H1 (cell line): ENCODE results near the gene SAT1. TPM values are rescaled to one million over a fixed set of nuclear protein-coding genes. Genes with fewer than 3 reads are reported as not detected.

Source experiments
- CTCF ChIA-PET: fragments of 300-600 bp; sonication (Branson Sonifier 250); formaldehyde crosslinking; loops from one replicate; lab custom pipeline; 2021; ENCODE audit not compliant: partially characterized antibody; lab: Charles Lee
- POLR2A ChIA-PET: fragments of 300-600 bp; sonication (Branson Sonifier 250); formaldehyde crosslinking; loops from one replicate; lab custom pipeline; 2021; ENCODE audit warnings: inconsistent platforms; ENCODE audit not compliant: partially characterized antibody; lab: Charles Lee
- DNase-seq, 2 experiments: peaks; one replicate each; pipeline versions ENCODE4 v3.0.0 to v3.0.0-alpha.2; 2010 to 2022; ENCODE audit warnings: low spot score in 2 of 2, low read depth in 1 of 2, mixed read lengths in 1 of 2
- FAIRE-seq: peaks from 2 replicates; lab custom pipeline; 2011; peaks lifted over from hg19 to GRCh38; lab: Jason Lieb, UNC
- H2AFZ ChIP-seq: 2 replicates; pipeline ENCODE4 v1.8.1; 2012; ENCODE audit warnings: low read length, inconsistent platforms
- H2AK5ac ChIP-seq: 2 replicates; pipeline ENCODE4 v1.6.1; 2013; ENCODE audit warnings: low read depth, low read length
- H2BK120ac ChIP-seq: replicated peaks from 2 replicates; pipeline ENCODE3; 2013; ENCODE audit warnings: low read depth, low read length, inconsistent platforms
- H2BK12ac ChIP-seq: 2 replicates; pipeline ENCODE4 v1.6.1; 2013; ENCODE audit warnings: low read depth, low read length
- H2BK15ac ChIP-seq: 2 replicates; pipeline ENCODE4 v1.6.1; 2013; ENCODE audit warnings: low read length
- H2BK20ac ChIP-seq: 2 replicates; pipeline ENCODE4 v1.6.1; 2013; ENCODE audit warnings: low read length
- H2BK5ac ChIP-seq: 2 replicates; pipeline ENCODE4 v1.6.1; 2013; ENCODE audit warnings: low read depth, low read length
- H3K14ac ChIP-seq: 2 replicates; pipeline ENCODE4 v1.6.1; 2013; ENCODE audit warnings: inconsistent platforms; ENCODE audit not compliant: insufficient read length
- H3K18ac ChIP-seq: 2 replicates; pipeline ENCODE4 v1.6.1; 2013; ENCODE audit warnings: low read length; ENCODE audit errors: extremely low read depth
- H3K23ac ChIP-seq: 2 replicates; pipeline ENCODE4 v1.6.1; 2013; ENCODE audit warnings: inconsistent platforms; ENCODE audit not compliant: insufficient read length
- H3K23me2 ChIP-seq: 2 replicates; pipeline ENCODE4 v1.6.1; 2013; ENCODE audit warnings: low read depth, low read length
- H3K27ac ChIP-seq: 2 replicates; pipeline ENCODE4 v1.6.1; 2011; ENCODE audit warnings: low read depth, low read length, inconsistent platforms
- H3K27me3 ChIP-seq, 4 experiments: replicated peaks in 1 of 4; 1 replicate in 1 of 4; 2 replicates in 3 of 4; pipeline versions ENCODE4 v1.6.1 to v1.8.1; 2011 to 2013; ENCODE audit warnings: low read length in 3 of 4, mild to moderate bottlenecking in 3 of 4, inconsistent platforms in 2 of 4, mixed read lengths in 2 of 4, moderate library complexity in 1 of 4; ENCODE audit not compliant: control insufficient read depth in 3 of 4, insufficient read depth in 3 of 4; ENCODE audit errors: extremely low read depth in 1 of 4
- H3K36me3 ChIP-seq, 4 experiments: 2 replicates each; pipeline versions ENCODE4 v1.6.1 to v1.8.1; 2011 to 2013; ENCODE audit warnings: mild to moderate bottlenecking in 4 of 4, low read length in 3 of 4, moderate library complexity in 2 of 4, control low read depth in 1 of 4, inconsistent platforms in 1 of 4; ENCODE audit not compliant: insufficient read depth in 4 of 4, control insufficient read depth in 2 of 4
- H3K4ac ChIP-seq: replicated peaks from 2 replicates; pipeline ENCODE3; 2013; ENCODE audit warnings: low read length, low read depth, mixed read lengths, inconsistent platforms; ENCODE audit not compliant: insufficient read length
- H3K4me1 ChIP-seq, 4 experiments: replicated peaks in 1 of 4; 1 replicate in 1 of 4; 2 replicates in 3 of 4; pipeline versions ENCODE4 v1.6.1 to v1.8.1; 2011 to 2013; ENCODE audit warnings: low read length in 3 of 4, inconsistent platforms in 2 of 4, mixed read lengths in 1 of 4; ENCODE audit not compliant: insufficient read depth in 4 of 4, control insufficient read depth in 3 of 4
- H3K4me2 ChIP-seq, 2 experiments: 2 replicates each; pipeline versions ENCODE4 v1.6.1 to v1.8.1; 2011 to 2013; ENCODE audit warnings: low read depth in 2 of 2, low read length in 2 of 2, control low read depth in 1 of 2, inconsistent platforms in 1 of 2, mild to moderate bottlenecking in 1 of 2; ENCODE audit not compliant: insufficient read depth in 1 of 2
- H3K4me3 ChIP-seq, 4 experiments: fragments of 200-600, 300-600 bp in 1 of 4; sonication (generic), shearing (Covaris generic), sonication (Bioruptor Twin) in 1 of 4; 2 replicates each; pipeline versions ENCODE4 v1.5.1 to v1.8.1; 2011 to 2016; ENCODE audit warnings: low read length in 4 of 4, low read depth in 3 of 4, control low read depth in 2 of 4, inconsistent platforms in 2 of 4, mild to moderate bottlenecking in 2 of 4, mixed read lengths in 1 of 4, moderate library complexity in 1 of 4; ENCODE audit not compliant: insufficient read depth in 2 of 4; ENCODE audit errors: extremely low read depth in 1 of 4
- H3K56ac ChIP-seq: replicated peaks from 2 replicates; pipeline ENCODE3; 2013; ENCODE audit warnings: low read depth, mild to moderate bottlenecking, mixed read lengths, low read length, inconsistent platforms; ENCODE audit not compliant: insufficient read length
- H3K79me1 ChIP-seq: 2 replicates; pipeline ENCODE4 v1.6.1; 2013; ENCODE audit warnings: low read depth, low read length, control low read depth
- H3K79me2 ChIP-seq, 2 experiments: 2 replicates each; pipeline versions ENCODE4 v1.6.1 to v1.8.1; 2012 to 2013; ENCODE audit warnings: low read length in 2 of 2, mild to moderate bottlenecking in 2 of 2, inconsistent platforms in 1 of 2; ENCODE audit not compliant: insufficient read depth in 2 of 2, control insufficient read depth in 1 of 2
- H3K9ac ChIP-seq, 4 experiments: replicated peaks in 1 of 4; 1 replicate in 1 of 4; 2 replicates in 3 of 4; pipeline versions ENCODE4 v1.6.1 to v1.8.1; 2011 to 2013; ENCODE audit warnings: low read depth in 3 of 4, low read length in 3 of 4, control low read depth in 2 of 4, mild to moderate bottlenecking in 2 of 4, moderate library complexity in 2 of 4, inconsistent platforms in 1 of 4; ENCODE audit errors: extremely low read depth in 1 of 4
- H3K9me3 ChIP-seq, 2 experiments: 2 replicates each; pipeline versions ENCODE4 v1.6.1 to v1.8.1; 2012 to 2013; ENCODE audit warnings: mild to moderate bottlenecking in 2 of 2, moderate library complexity in 2 of 2, control low read depth in 1 of 2, inconsistent platforms in 1 of 2, low read depth in 1 of 2, low read length in 1 of 2, mixed read lengths in 1 of 2; ENCODE audit not compliant: insufficient read depth in 2 of 2
- H4K20me1 ChIP-seq, 2 experiments: replicated peaks in 1 of 2; 2 replicates each; pipeline versions ENCODE3 to v1.8.1; 2011 to 2013; ENCODE audit warnings: inconsistent platforms in 2 of 2, low read length in 2 of 2, mild to moderate bottlenecking in 1 of 2; ENCODE audit not compliant: insufficient read depth in 2 of 2, control insufficient read depth in 1 of 2
- H4K5ac ChIP-seq: 2 replicates; pipeline ENCODE4 v1.6.1; 2013; ENCODE audit warnings: low read length, low read depth, mixed read lengths, inconsistent platforms; ENCODE audit not compliant: insufficient read length
- H4K8ac ChIP-seq: 2 replicates; pipeline ENCODE4 v1.8.0; 2013; ENCODE audit warnings: mild to moderate bottlenecking, moderate library complexity, low read length, inconsistent platforms; ENCODE audit not compliant: insufficient read depth; ENCODE audit errors: extremely low read depth
- H4K91ac ChIP-seq: replicated peaks from 2 replicates; pipeline ENCODE3; 2013; ENCODE audit warnings: low read length, mixed read lengths, inconsistent platforms; ENCODE audit not compliant: insufficient read length
- CHD2 ChIP-seq: IDR thresholded peaks from 2 replicates; pipeline ENCODE4 v1.6.1; 2012; ENCODE audit warnings: low read length, improper control_type of control experiment
- JUND ChIP-seq: IDR thresholded peaks from 2 replicates; pipeline ENCODE4 v1.6.1; 2011; ENCODE audit warnings: mild to moderate bottlenecking, improper control_type of control experiment, low read length
- RNF2 ChIP-seq: fragments of 200-900, 300-1000 bp; sonication (generic); IDR thresholded peaks from 2 replicates; pipeline ENCODE4 v1.7.1; 2016; ENCODE audit warnings: borderline replicate concordance, low read depth, mild to moderate bottlenecking, antibody characterized with exemption, low read length; ENCODE audit not compliant: poor library complexity, severe bottlenecking; ENCODE audit errors: missing control alignments
- SIX5 ChIP-seq: IDR thresholded peaks from 2 replicates; pipeline ENCODE4 v1.6.1; 2011; ENCODE audit warnings: mild to moderate bottlenecking, low read depth, low read length
- SP2 ChIP-seq: IDR thresholded peaks from 2 replicates; pipeline ENCODE4 v1.6.1; 2012; ENCODE audit warnings: mild to moderate bottlenecking, low read length, inconsistent platforms
- TCF12 ChIP-seq: IDR thresholded peaks from 2 replicates; pipeline ENCODE4 v1.6.1; 2011; ENCODE audit warnings: low read depth, mild to moderate bottlenecking, low read length
- WGBS, 2 experiments: shearing (Covaris generic) in 1 of 2; methylation state at CpG; one replicate each; pipeline versions ENCODE4 v1.1.6 to v1.1.7; 2013 to 2015; ENCODE audit warnings: low lambda C conversion rate in 2 of 2, mixed read lengths in 2 of 2, inconsistent platforms in 1 of 2, low coverage in 1 of 2, missing lambda C conversion rate in 1 of 2; ENCODE audit not compliant: insufficient replicate concordance in 2 of 2, insufficient coverage in 1 of 2, insufficient read length in 1 of 2; ENCODE audit errors: extremely low coverage in 1 of 2, missing lambda C conversion rate in 1 of 2; 5-methylcytosine and 5-hydroxymethylcytosine counted together
- polyA plus RNA-seq, 7 experiments: library from polyadenylated mRNA; depleted of rRNA in 3 of 7; stranded (reverse) in 5 of 7; unstranded in 2 of 7; fragments of >200 nt in 5 of 7; fragments of 200-250 nt in 2 of 7; gene quantifications; 1 replicate in 5 of 7; 2 replicates in 1 of 7; 4 replicates in 1 of 7; pipeline versions ENCODE4 v1.2.1 to v1.2.3, GENCODE V29; 2011 to 2013; ENCODE audit warnings: missing spikeins in 2 of 7, mixed read lengths in 2 of 7
- total RNA-seq: library from RNA; stranded (reverse); fragmentation: NEBNext Ultra II Directional; extraction: Animal tissue kit (Norgen Biotek cat#: 25700); gene quantifications from 2 replicates; pipeline ENCODE4 v1.2.1, GENCODE V29; 2021
- TF ChIP-seq, protein P1 (sequence below): IDR thresholded peaks from 2 replicates; pipeline ENCODE4 v1.6.1; 2011; ENCODE audit warnings: low read depth, mild to moderate bottlenecking, low read length; ENCODE audit not compliant: insufficient read depth

SAT1 gene
- total and polyA plus RNA-seq, 2 of the 8 experiments (the other 6 are each of a cell fraction or from before 2014, with no cell fraction given), result 29.2 to 36.8 TPM

GRCh38 chrX:23828881-23829280 is 45.9 kb downstream of the SAT1 start:
- Histone ChIP-seq H3K9me3 (no peaks in the 10 kb centered on the region), H4K8ac (no peak overlapping the region), H3K18ac (no peak overlapping the region), H3K79me1 (no peaks in the 10 kb centered on the region), H2BK15ac (no peak overlapping the region), H4K20me1 (no peaks in the 10 kb centered on the region), H3K4ac (no peak overlapping the region), H3K4me1 (no peaks in the 10 kb centered on the region), H3K14ac (no peak overlapping the region), H2BK5ac (no peak overlapping the region), H4K5ac (no peak overlapping the region), H2BK20ac (no peak overlapping the region), H3K9ac (no peak overlapping the region), H3K23me2 (peaks cover 1% of the 10 kb centered on the region; the same call in 1 of the 2 replicates), H2AFZ (no peak overlapping the region), H3K56ac (no peak overlapping the region), H2AK5ac (no peak overlapping the region), H2BK12ac (no peak overlapping the region), H2BK120ac (no peak overlapping the region), H3K4me2 (no peak overlapping the region), H3K27me3 (no peaks in the 10 kb centered on the region), H3K27ac (no peak overlapping the region), H3K4me3 (no peak overlapping the region), H4K91ac (no peak overlapping the region), H3K23ac (no peak overlapping the region), H3K36me3 (no peaks in the 10 kb centered on the region), H3K79me2 (no peaks in the 10 kb centered on the region)
- CTCF ChIA-PET, result no interaction called here
- FAIRE-seq (no peak), DNase-seq (no peak)
- WGBS, 2 experiments, result 91% methylated on average over 5 of the region's 5 CpGs; no CpG with 5 or more reads in 1 of the 2 experiments
- POLR2A ChIA-PET, result no interaction called here
- TF ChIP-seq SIX5 (no peak), RNF2 (no peak), SP2 (no peak), JUND (no peak), CHD2 (no peak), TCF12 (no peak)
- TF ChIP-seq, protein P1, sequence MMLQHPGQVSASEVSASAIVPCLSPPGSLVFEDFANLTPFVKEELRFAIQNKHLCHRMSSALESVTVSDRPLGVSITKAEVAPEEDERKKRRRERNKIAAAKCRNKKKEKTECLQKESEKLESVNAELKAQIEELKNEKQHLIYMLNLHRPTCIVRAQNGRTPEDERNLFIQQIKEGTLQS, result no peak
